ENCODE results near the gene CABCOCO1. TPM values are rescaled to one million over a fixed set of nuclear protein-coding genes. Genes with fewer than 3 reads are reported as not detected.

The CABCOCO1 gene
- total RNA-seq, 1 donor from 2014 or later, result not detected

DNA sequence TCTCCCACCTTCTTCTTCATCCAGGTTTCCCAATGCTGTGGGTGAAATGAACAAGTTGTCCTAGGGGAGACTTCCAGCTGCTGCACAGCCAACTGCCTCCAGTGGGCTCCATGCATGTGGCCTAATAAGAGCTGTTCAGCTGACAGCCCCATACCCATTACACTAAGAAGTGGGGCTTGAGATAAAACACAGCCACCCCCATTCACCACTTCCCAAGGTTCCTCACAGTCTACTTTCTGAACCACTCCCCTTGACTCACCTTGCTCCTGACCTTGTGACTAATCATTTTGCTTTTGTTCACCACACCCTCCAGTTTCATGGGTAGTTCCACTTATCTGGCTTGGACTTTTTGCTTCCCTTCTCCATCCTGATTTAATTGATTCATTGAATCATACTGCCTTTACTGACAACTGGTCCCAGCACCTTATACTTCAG, 119.3 kb downstream of the CABCOCO1 start:
- no peak for ATAC-seq
- Histone ChIP-seq H3K36me3 (no peaks in the 10 kb centered on the region), H3K9me3 (no peaks in the 10 kb centered on the region), H3K4me1 (peaks cover 6% of the 10 kb centered on the region), H3K27me3 (no peaks in the 10 kb centered on the region), H3K4me3 (no peak overlapping the region), H3K27ac (no peak overlapping the region)
- TF ChIP-seq, protein P1, sequence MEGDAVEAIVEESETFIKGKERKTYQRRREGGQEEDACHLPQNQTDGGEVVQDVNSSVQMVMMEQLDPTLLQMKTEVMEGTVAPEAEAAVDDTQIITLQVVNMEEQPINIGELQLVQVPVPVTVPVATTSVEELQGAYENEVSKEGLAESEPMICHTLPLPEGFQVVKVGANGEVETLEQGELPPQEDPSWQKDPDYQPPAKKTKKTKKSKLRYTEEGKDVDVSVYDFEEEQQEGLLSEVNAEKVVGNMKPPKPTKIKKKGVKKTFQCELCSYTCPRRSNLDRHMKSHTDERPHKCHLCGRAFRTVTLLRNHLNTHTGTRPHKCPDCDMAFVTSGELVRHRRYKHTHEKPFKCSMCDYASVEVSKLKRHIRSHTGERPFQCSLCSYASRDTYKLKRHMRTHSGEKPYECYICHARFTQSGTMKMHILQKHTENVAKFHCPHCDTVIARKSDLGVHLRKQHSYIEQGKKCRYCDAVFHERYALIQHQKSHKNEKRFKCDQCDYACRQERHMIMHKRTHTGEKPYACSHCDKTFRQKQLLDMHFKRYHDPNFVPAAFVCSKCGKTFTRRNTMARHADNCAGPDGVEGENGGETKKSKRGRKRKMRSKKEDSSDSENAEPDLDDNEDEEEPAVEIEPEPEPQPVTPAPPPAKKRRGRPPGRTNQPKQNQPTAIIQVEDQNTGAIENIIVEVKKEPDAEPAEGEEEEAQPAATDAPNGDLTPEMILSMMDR (IDR thresholded peaks at IDR 0.05), result no peak
- no peak for DNase-seq
- intact Hi-C loops (cut with DNase I), result no loop called here

DNA sequence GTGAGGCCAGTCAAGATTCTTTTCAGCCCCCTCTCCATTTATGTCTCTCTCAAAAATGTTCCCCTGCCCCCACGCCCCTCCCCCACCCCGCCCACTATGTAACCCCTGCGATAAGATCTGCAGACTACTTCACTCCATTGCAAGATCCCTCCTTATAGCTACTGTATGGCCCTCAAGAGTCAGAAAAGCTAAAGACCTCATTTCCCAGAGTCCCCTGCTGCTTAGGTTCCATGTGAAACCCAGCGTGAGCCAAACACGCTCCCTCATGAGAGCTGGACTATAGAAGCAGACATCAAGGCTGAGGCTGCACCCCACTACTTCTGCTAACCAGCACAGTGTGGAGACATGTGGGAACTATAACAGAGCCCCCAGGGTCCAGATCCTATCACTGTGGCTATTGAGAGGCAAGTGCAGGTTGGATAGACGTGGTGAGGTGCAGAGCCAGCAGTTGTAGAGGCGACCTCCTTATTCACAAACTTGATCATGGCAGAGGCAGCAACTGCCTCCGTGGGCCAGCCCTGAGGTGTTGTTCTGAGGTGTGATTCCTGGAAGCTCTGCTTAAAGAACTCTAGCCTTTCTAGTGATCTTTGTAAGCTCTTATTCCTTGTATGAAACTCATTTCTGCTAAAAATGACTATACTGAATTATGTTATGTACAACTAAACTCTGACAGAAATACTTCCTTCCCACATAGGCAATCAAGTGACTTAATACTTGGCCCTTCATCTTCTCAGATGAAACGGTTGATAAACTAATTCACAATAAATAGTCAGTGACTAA, 121.8 kb downstream of the CABCOCO1 start:
- TF ChIP-seq, protein P1 (IDR thresholded peaks at IDR 0.05), result no peak
- ATAC-seq, result no peak

DNA sequence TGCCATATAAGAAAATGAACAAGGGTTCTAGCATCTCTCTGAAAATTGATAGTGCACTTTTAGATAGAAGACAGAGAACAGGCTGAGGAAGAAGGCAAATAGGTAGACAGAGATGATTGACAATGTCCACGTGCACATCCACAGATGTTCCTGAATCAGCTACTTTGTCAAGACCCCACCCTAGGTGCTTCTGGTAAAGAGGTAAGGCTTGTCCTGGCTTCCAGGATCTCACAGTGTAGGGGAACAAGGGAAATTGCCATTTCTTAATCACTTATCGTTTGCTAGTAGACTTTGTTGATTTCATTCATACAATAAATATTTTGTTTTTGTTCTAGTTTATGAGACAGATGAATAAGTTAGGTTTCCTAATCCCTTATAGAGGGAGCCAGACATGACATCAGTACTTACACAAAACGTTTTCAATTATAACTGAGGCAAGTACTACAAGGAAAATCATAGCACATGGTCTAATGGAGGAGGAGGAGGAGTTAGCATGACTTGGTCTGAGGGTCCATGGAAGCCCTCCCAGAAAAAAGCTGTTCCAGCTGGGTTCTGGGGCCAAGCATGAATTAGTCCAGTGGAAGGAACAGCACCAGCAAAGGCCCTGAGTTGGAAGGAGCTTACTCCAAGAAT, 122.9 kb downstream of the CABCOCO1 start:
- DNase-seq (no peak), ATAC-seq (no peak)
- no peak overlapping the region for H3K4me3 ChIP-seq
- no peak overlapping the region for H3K27ac ChIP-seq
- TF ChIP-seq, protein P1 (IDR thresholded peaks at IDR 0.05), result no peak
- H3K36me3 ChIP-seq, result no peaks in the 10 kb centered on the region
- H3K27me3 ChIP-seq, result no peaks in the 10 kb centered on the region
- peaks cover 7% of the 10 kb centered on the region for H3K4me1 ChIP-seq
- intact Hi-C loops (cut with DNase I), result no loop called here
- no peaks in the 10 kb centered on the region for H3K9me3 ChIP-seq

More for the DNA sequence above, 121.8 kb downstream of the CABCOCO1 start:
- H3K27me3 ChIP-seq, result no peaks in the 10 kb centered on the region
- no peak overlapping the region for H3K4me3 ChIP-seq
- no peaks in the 10 kb centered on the region for H3K9me3 ChIP-seq
- intact Hi-C loops (cut with DNase I), result no loop called here
- no peak overlapping the region for H3K27ac ChIP-seq
- no peaks in the 10 kb centered on the region for H3K36me3 ChIP-seq
- H3K4me1 ChIP-seq, result peaks cover 7% of the 10 kb centered on the region
- DNase-seq, result no peak

DNA sequence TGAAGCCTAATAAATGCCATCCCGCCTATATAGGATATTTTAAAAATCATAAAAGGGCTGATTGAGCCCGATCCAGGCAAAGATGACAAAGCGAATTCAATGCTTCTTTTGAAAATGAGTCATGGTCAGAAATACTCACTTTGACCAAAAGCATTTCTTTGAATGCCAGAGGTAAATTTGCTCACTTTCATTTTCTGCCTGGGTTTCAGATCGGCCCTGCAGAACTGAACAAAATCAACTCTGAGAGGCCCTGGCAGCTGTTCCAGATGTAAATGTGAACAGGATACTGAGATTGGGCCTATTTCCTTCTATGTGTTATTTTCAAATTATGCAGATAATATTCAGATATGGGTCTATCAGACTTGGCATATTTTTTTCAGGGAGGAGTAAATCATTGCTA, 124.0 kb downstream of the CABCOCO1 start:
- no peak for ATAC-seq

DNA sequence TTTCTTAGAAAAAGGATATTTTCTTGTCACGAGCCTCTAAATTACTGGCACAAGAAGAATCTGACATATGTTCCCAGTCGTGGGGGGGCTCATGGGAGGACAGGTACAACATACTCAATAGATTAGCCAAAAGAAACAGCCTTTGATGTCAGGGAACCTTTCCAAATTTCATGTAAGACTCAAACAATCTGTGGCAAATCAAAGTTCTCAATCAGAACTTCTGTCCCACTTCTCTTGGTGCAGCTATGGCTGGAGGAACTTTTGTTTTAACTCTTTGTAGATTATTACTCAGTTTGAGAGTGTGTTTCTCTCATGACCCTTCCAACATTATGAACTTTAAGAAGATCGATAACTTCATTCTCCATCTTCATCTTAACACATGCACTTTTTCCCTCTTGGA, 124.4 kb downstream of the CABCOCO1 start:
- DNase-seq, result no peak
- ATAC-seq, result no peak
- H3K4me1 ChIP-seq, result peaks cover 7% of the 10 kb centered on the region
- no peak overlapping the region for H3K4me3 ChIP-seq
- H3K36me3 ChIP-seq, result no peaks in the 10 kb centered on the region
- intact Hi-C loops (cut with DNase I), result no loop called here
- H3K27me3 ChIP-seq, result no peaks in the 10 kb centered on the region
- H3K9me3 ChIP-seq, result no peaks in the 10 kb centered on the region
- peak overlapping the region; percentile 33 for H3K27ac ChIP-seq
- TF ChIP-seq, protein P1 (IDR thresholded peaks at IDR 0.05), result no peak

More for the DNA sequence above, 124.0 kb downstream of the CABCOCO1 start:
- Histone ChIP-seq H3K4me1 (peaks cover 7% of the 10 kb centered on the region), H3K9me3 (no peaks in the 10 kb centered on the region), H3K36me3 (no peaks in the 10 kb centered on the region), H3K27me3 (no peaks in the 10 kb centered on the region), H3K4me3 (no peak overlapping the region), H3K27ac (peak overlapping the region; percentile 33)
- TF ChIP-seq, protein P1 (IDR thresholded peaks at IDR 0.05), result no peak
- DNase-seq, result no peak
- intact Hi-C loops (cut with DNase I), result no loop called here
